LHCN-M2 (cell line): ENCODE results near the gene HOMER2. TPM values are rescaled to one million over a fixed set of nuclear protein-coding genes. Genes with fewer than 3 reads are reported as not detected.

Experiments used
- DNase-seq: peaks from one replicate; pipeline ENCODE4 v3.0.0-alpha.2; 2012; ENCODE audit warnings: low read depth
- total RNA-seq: library from RNA; depleted of rRNA; stranded (reverse); fragments of >200 nt; gene quantifications from 2 replicates; pipeline ENCODE4 v1.2.3, GENCODE V29; 2014

The HOMER2 gene
- total RNA-seq, 1 experiment from 2014 or later = 23.7 TPM

GRCh38 chr15:82835391-82835917 is 117.1 kb downstream of the HOMER2 start:
- DNase-seq = no peak

- DNase-seq = no peak
Measured at GRCh38 chr15:82833362-82833682, 119.2 kb downstream of the HOMER2 start.

- DNase-seq = peak; percentile 95
Measured at GRCh38 chr15:82832601-82833361, 119.7 kb downstream of the HOMER2 start.

- DNase-seq = no peak
Measured at GRCh38 chr15:82831894-82832600, 120.5 kb downstream of the HOMER2 start.

GRCh38 chr15:82830427-82831173 is 121.9 kb downstream of the HOMER2 start:
- DNase-seq = no peak

DNA sequence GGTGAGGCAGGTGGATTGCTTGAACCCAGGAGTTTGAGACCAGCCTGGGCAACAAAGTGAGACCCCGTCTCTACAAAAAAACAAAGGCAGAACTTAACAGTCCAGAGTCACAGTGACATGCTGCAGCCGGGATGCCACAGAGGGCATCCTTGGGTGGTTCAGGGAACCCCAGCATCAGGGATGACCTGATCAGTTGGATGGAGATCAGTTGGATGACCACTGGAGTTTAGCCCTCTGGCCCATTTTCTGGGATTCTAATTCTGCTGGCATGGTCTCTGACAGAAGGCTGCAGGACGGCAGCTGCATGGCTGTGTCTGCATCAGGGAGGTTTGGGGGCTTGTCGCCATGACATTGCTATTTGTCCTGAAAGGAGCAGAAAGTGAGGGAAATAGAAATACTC is 123.3 kb downstream of the HOMER2 start:
- no peak for DNase-seq

DNA sequence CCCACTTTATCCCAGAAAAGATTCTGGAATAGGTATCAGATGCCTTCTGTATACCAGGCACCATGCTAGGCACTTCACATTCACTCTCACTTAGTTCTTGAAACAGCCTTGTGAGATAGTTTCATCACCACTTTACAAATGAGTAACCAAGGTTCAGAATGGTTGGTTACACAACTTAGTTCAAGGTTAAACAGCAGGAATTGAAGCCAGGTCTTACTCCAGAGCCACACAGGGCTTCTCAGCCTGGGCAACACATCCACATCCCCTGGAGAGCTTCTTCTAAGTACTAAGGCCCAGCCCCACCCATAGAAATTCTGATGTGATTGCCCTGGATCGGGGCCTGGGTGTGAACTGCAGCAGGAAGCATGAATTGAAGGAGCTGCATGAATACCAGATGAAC is 124.4 kb downstream of the HOMER2 start:
- no peak for DNase-seq

GRCh38 chr15:82823049-82823448 is 129.5 kb downstream of the HOMER2 start:
- no peak for DNase-seq

GRCh38 chr15:82821851-82822250 is 130.7 kb downstream of the HOMER2 start:
- DNase-seq = peak; percentile 29

DNA sequence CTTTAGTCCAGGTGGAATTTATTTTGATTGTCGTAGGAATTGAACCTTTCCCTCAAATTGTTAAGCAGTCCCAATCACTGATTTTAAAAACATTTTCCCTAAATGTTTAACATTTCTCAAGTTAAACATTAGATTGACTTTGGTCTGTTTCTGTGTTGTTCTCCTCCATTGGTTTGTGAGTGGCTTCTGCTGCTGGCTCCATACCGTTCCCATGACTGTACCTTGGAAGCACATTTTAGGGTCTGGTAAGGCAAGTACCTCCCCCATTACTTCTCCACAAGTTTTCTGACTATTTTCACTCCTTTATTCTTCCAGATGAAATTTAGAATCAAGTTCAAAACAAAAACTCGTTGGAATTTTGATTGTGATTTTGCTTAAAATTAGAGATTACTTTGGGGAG is 131.1 kb downstream of the HOMER2 start:
- DNase-seq = peak; percentile 50

DNA sequence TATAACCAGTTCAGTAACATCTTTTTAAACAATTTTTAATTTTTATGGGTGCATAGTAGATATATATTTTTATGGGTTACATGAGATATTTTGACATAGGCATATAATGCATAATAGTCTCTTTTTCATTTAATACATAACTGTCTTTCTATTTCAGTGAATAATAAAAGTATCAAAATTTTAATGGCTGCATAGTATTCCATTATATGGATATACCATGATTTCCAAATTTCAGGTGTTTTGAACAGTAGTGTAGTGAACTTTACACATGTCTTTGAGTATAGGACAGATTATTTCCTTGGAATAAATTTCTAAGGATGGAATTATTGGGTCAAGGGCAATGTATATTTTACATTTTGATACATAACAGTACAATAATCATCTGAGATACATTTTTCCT is 132.4 kb downstream of the HOMER2 start:
- no peak for DNase-seq

DNA sequence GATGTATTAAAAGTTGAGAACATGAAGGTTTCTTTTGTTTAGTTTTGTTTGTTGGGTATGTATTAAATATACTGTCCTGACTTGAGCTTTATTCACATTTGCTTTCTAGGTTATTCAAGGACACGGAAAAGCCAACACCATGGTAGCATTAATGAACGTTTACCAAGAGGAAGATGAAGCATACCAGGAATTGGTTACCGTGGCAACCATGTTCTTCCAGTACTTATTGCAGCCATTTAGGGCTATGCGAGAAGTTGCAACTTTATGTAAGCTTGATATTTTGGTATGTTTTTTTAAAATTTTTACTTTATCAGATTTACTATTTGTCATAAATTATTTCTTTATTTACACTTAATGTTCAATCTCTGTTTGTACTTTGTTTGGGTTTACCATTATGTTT is 139.5 kb downstream of the HOMER2 start:
- DNase-seq = no peak

GRCh38 chr15:82810890-82811426 is 141.6 kb downstream of the HOMER2 start:
- DNase-seq = no peak

GRCh38 chr15:82810061-82810889 is 142.2 kb downstream of the HOMER2 start:
- DNase-seq = no peak

GRCh38 chr15:82809308-82810060 is 143.0 kb downstream of the HOMER2 start, which contains the start of gene WHAMM:
Gene WHAMM, plus strand, starts transcription at chr15:82809628. Its CDS starts 99 bp downstream, at chr15:82809727.
- DNase-seq = peak; percentile 97

GRCh38 chr15:82808634-82809041 is 143.9 kb downstream of the HOMER2 start:
- no peak for DNase-seq

DNA sequence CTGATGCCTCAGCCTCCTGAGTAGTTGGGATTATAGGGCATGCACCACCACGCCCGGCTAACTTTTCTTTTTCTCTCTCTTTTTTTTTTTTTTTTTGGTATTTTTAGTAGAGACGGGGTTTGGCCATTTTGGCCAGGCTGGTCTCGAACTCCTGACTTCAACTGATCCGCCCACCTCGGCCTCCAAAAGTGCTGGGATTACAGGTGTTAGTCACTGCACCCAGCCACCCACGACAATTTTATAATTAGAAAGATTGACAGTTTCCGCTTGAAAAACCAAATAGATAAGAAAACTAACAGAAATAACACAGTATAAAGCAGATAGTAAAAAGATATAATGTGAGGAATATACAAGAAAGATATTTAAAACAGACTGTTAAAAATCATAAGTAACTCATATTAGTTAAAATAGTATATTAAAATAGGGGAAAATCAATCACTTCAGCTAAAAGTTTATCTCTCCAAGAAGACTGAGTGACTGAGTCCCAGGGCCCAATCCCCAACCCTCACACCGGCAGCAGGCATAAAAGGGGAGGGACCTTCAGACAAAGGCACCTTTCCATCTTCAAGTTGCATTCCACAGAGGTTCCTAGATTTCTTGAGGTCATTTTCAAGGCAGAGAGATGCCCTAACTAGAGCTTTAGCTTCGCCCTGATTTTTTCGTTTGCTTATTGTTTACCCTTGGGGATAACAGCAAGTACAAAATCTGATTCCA is 144.4 kb downstream of the HOMER2 start:
- DNase-seq = no peak

- DNase-seq = peak; percentile 41
Measured at GRCh38 chr15:82805994-82806406, 146.5 kb downstream of the HOMER2 start, which contains the start of gene FSD2. Gene FSD2, minus strand, starts transcription at chr15:82806069. Its CDS starts 18,679 bp downstream, at chr15:82787390.

DNA sequence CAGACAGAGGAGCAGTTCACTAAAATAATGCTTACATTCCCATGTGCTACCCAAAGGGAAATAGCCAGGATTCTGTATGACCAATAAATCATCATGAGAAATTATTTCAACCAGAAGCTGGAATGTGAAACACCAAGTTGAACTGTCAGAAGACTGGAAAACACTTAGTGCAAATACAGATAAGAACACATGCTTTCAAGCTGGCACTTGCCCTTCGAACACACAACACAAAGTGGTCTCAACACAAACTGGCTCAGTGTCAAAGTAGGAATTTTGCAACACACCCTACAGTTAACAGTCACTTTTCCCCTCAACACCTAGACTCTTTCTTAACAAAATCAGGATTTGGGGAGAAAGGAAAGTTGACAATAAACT is 148.0 kb downstream of the HOMER2 start:
- no peak for DNase-seq
